VCaP (cell line): ENCODE data around the gene RSAD2.
"Not testable (repeated sequence)": the region's sequence is repeated elsewhere in the genome, so short reads cannot be mapped to it uniquely, and the experiment has no call there.

Experiments
- H3K27ac ChIP-seq: fragments of 450-650 bp; 2 replicates; pipeline ENCODE4 v1.5.1; 2017
- TF ChIP-seq, protein P1 (sequence below): fragments of 450-650 bp; conservative IDR thresholded peaks from 2 replicates; pipeline ENCODE4 v1.5.1; 2017; ENCODE audit warnings: mild to moderate bottlenecking, moderate library complexity

The RSAD2 gene

DNA sequence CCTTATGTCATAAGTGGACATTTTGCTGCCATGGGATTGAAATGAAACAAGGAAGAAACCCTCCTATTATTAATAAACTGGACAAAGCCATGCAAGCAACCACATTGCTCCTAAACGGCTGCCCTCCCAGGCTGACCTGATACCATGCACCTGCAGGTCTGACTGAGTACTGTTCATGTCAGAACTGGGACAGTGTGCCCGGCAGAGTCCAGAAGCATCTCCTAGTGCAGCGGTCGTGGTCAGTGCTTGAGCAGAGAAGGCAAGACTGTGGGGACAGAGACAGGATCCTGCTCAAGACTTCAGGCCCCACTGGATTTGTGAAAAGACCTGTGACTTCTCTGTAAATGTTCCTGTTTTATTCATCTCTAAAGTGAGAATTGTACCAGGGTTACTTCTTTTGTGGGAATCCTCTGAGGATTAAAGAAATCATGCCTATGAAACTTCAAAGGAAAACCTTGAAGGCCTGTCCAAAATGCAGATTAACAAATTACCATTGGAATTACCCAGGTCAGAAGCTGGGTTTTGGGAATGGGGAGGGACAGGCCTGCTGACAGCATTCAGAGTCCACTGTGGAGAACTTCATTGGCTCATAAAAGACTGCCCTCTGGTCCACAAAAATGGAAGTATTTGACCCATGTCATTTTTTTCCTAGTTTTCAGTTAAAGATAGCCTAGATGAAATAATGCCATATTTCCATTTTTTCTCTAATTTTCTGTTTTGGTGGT is 53.5 kb downstream of the RSAD2 start:
- peak overlapping the region; percentile 93; the same call in 1 of the 2 replicates for H3K27ac ChIP-seq
- TF ChIP-seq, protein P1, sequence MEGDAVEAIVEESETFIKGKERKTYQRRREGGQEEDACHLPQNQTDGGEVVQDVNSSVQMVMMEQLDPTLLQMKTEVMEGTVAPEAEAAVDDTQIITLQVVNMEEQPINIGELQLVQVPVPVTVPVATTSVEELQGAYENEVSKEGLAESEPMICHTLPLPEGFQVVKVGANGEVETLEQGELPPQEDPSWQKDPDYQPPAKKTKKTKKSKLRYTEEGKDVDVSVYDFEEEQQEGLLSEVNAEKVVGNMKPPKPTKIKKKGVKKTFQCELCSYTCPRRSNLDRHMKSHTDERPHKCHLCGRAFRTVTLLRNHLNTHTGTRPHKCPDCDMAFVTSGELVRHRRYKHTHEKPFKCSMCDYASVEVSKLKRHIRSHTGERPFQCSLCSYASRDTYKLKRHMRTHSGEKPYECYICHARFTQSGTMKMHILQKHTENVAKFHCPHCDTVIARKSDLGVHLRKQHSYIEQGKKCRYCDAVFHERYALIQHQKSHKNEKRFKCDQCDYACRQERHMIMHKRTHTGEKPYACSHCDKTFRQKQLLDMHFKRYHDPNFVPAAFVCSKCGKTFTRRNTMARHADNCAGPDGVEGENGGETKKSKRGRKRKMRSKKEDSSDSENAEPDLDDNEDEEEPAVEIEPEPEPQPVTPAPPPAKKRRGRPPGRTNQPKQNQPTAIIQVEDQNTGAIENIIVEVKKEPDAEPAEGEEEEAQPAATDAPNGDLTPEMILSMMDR = no peak

DNA sequence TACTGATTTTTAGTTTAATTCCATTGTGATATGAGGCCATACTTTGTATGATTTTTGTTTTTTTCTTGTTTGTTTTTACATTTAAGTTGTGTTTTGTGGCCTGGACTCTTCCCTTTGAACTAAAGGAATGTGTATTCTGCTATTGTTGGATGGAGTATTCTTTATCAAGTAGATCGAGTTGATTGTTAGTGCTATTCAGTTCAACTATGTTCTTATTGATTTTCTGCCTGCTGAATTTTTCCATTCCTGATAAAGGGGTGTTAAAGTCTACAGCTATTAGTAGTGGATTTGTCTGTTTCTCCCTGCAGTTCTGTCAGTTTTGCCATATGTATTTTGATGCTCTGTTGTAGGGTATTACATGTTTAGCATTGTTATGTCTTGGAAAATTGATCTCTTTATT is 54.2 kb downstream of the RSAD2 start:
- H3K27ac ChIP-seq = no peak overlapping the region
- TF ChIP-seq, protein P1 = no peak

DNA sequence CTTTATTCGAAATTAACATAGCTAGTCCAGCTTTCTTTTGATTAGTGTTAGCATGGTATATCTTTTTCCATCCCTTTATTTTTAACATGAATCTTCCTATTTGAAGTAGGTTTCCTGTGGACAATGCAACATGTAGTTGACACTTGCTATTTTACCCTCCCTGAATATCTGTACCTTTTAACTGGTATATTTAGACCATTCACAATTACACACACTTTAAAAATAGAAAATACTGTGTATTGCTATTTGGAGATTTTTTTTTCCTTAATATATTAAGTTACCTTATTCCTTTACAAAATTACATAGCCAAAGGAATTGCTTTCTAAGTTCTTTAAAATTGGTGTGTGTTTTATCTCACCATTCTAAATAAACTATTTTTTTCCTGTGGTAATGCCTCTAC is 54.6 kb downstream of the RSAD2 start:
- H3K27ac ChIP-seq = no peak overlapping the region
- TF ChIP-seq, protein P1 = no peak

DNA sequence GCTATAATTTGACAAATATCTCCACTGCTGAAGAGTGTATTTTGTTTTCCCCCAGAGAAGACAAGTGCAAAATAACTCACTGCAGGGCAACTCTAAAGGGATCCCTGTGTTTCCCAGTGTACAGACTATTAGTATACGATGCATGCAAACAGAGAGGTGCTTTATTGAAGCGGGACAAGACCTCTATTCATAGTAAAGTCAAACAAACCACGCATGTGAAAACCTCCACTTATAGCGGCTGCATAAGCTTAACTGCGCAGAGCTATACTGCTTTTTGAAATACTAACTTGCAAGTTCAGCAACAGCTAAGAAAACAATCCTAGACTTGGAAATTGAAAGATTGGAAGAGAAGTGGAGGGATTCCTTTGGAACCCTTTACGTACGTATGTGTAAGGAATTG is 55.3 kb downstream of the RSAD2 start:
- no peak overlapping the region for H3K27ac ChIP-seq
- TF ChIP-seq, protein P1 = no peak

DNA sequence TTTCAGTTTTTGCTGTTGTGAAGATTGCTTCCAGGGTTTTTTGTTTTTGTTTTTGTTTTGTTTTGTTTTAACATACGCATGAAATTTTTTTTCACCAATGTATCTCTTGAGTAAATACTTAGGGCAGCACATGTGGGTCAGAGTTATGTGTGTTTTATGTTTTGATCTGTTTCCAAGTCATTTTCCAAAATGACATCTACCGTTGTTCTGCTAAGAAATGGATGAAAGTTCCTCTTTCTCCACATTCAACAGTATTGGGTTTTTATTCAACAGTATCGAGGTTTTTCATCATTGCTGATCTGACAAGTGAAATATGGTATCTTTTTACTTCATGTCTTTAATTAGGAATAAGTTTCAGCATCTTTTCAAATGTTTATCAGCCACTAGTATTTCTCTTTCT is 56.3 kb downstream of the RSAD2 start:
- TF ChIP-seq, protein P1 = no peak
- H3K27ac ChIP-seq = no peak overlapping the region

DNA sequence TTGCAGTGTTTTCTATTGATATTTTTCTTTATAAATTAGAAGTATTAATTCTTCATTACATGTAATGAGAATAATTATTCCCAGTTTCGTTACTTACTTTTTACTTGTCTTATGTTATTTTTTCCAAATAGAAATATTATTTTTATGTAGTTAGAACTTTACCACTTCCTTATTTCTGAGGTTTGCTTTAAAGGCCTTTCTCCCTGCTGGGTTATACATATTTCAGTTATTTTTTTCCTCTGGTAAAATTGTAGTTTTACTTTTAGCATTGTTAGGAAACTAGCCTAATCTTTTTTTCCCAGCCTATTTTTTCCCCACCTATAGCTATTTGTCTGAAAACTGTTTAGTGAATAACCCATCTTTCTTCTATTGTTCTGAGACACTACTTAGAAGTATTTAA is 56.8 kb downstream of the RSAD2 start:
- TF ChIP-seq, protein P1 = no peak
- H3K27ac ChIP-seq = no peak overlapping the region

DNA sequence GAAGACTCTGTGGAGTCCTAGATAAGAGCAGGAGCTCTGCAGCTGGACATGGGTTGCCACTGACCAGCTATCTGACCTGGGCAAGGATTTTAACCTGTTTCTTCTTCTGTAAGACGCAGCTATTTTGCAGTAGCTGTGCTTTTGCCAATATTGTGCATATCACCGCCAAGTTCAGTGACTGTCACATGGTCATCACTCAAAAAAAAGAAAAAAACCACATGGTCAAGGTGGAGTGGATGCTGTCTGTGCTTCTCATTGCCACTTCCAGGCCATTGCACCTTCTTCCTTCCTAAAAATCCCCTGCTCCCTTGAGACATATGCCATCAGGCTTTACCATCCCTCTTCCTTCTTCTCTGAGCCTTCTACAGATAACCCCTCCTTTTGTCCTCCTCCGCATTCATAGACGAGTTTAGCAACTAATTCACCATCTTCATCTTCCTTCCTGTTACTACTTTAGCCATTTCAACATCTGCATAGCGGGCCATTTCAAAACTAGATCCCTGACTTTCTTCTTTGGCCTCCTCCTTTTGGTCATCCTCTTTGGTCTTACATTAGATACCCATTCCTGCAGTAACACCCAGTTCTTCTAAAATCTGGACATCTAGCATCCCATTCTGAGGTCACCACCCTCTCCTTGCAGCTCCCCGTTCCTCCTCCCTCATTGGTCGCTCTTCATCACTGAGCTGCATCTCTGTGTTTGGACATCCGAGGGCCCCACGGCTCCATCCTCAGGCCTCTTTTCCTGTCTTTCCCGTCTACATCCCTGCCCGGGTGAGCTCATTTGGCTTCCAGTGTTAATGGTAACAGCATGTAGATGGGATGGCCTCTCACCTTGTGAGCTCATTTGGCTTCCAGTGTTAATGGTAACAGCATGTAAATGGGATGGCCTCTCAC is 57.4 kb downstream of the RSAD2 start:
- H3K27ac ChIP-seq = no peak overlapping the region
- TF ChIP-seq, protein P1 = no peak

DNA sequence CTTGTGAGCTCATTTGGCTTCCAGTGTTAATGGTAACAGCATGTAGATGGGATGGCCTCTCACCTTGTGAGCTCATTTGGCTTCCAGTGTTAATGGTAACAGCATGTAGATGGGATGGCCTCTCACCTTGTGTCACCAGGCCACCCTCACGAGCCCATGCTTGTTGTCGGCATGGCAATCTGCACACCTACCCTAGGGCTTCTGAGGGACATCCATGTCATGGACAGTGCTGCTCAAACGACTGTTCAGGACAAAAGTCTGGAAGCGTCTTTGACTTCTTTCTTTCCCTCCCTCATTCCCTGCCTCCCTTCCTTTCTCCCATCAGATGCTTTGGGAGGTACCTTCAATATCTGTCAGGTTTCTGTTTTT is 58.1 kb downstream of the RSAD2 start:
- H3K27ac ChIP-seq = not testable (repeated sequence)
